Mucosa of descending colon (tissue), 3 donors: ENCODE measurements around the gene TGFB3. TPM values are rescaled to one million over a fixed set of nuclear protein-coding genes. Genes with fewer than 3 reads are reported as not detected.
A peak's percentile ranks its signal among the peaks of the same experiment; 100 is the strongest.

ENCODE experiments used
- ATAC-seq: fragments of 200-7000 bp; cut with Tn5 transposase; one replicate; pipeline ENCODE4 v1.9.1; 2020; ENCODE audit warnings: mild to moderate bottlenecking, moderate library complexity
- DNase-seq, 3 donors: peaks; one replicate each; pipeline ENCODE4 v3.0.0-alpha.2; 2020
- H3K36me3 ChIP-seq: fragments of 200-600 bp; one replicate; pipeline ENCODE4 v1.8.0; 2021; ENCODE audit warnings: low read depth, mild to moderate bottlenecking
- H3K4me1 ChIP-seq: fragments of 200-600 bp; one replicate; pipeline ENCODE4 v1.8.0; 2021; ENCODE audit warnings: low read depth, mild to moderate bottlenecking
- H3K4me3 ChIP-seq: fragments of 200-600 bp; one replicate; pipeline ENCODE4 v1.8.0; 2021; ENCODE audit warnings: mild to moderate bottlenecking
- H3K9me3 ChIP-seq: fragments of 200-600 bp; one replicate; pipeline ENCODE4 v1.8.0; 2021; ENCODE audit warnings: mild to moderate bottlenecking
- intact Hi-C, 2 donors: fragments of 100-400 bp; cut with DNase I in 1 of 2; cut with micrococcal nuclease in 1 of 2; formaldehyde crosslinking; loops; one replicate each; pipeline versions ENCODE4 v1.11.0 to v1.11.1; 2022; cut with DNase I, micrococcal nuclease
- total RNA-seq, 3 donors: library from RNA; stranded (reverse); fragmentation: NEBNext Ultra II Directional in 2 of 3; extraction: Animal tissue kit (Norgen Biotek cat#: 25700) in 2 of 3; gene quantifications; one replicate each; pipeline versions ENCODE4 v1.2.1 to v1.2.4, GENCODE V29; 2021 to 2023
- TF ChIP-seq, protein P1 (sequence below): fragments of 200-600 bp; IDR thresholded peaks from one replicate; pipeline ENCODE4 v1.8.0; 2022; ENCODE audit warnings: antibody characterized with exemption, mild to moderate bottlenecking
- donor health status: DM: no; HTN: no; CAD: no; lungs with moderate emphysema.
- donor health status: DM: no; HTN: no; CAD: no.
- donor health status: DM: no; HTN: yes; CAD: no.

TGFB3 gene
- total RNA-seq, 3 donors from 2014 or later, result 5.2 to 13.0 (median 5.7) TPM

DNA sequence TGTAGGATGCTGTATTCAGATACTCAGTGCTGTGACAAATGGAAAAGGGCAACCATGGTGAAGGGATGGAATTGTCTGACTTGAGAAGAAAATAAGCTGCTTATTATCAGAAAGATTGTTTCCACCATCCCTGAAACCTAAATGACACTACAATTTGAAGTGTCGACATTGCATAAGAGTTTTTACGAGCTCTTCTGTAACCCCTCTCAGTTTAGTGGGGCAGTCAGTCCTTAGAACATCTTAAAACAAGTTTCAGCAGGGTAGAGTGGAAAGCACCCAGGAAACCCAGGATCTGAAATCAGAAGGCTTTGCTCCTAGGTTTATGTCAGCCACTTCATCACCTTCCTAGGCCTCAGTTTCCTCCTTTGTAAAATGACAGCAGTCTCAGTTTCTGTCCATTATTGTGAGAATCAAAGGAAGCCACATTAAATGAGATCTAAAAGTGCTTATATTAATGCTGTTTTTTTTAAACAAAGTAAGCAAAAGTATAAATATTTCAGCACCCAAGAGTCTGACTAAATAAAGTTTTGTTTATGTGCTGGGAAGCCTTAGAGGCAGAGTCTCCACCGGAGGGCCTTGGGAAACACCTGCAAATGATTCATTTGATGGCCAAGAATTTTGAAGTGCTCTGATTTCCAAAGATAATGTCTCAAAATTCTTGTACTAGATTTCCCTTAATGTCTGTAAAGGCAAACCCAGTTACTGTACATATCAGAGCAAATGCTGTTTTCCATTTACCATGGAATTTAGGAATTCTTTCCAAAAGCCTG lies 5.6 kb upstream of the TGFB3 start:
- TF ChIP-seq, protein P1, sequence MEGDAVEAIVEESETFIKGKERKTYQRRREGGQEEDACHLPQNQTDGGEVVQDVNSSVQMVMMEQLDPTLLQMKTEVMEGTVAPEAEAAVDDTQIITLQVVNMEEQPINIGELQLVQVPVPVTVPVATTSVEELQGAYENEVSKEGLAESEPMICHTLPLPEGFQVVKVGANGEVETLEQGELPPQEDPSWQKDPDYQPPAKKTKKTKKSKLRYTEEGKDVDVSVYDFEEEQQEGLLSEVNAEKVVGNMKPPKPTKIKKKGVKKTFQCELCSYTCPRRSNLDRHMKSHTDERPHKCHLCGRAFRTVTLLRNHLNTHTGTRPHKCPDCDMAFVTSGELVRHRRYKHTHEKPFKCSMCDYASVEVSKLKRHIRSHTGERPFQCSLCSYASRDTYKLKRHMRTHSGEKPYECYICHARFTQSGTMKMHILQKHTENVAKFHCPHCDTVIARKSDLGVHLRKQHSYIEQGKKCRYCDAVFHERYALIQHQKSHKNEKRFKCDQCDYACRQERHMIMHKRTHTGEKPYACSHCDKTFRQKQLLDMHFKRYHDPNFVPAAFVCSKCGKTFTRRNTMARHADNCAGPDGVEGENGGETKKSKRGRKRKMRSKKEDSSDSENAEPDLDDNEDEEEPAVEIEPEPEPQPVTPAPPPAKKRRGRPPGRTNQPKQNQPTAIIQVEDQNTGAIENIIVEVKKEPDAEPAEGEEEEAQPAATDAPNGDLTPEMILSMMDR, result no peak
- DNase-seq (no peak), ATAC-seq (no peak)
- no peaks in the 10 kb centered on the region for H3K9me3 ChIP-seq
- intact Hi-C loops, result loop anchor here in 1 of 2 donors (10.0 kb wide), 1 partner anchor 283 kb away; no protein-coding TSS in a partner anchor
- no peaks in the 10 kb centered on the region for H3K36me3 ChIP-seq
- no peak overlapping the region for H3K4me3 ChIP-seq
- peaks cover 5% of the 10 kb centered on the region for H3K4me1 ChIP-seq

DNA sequence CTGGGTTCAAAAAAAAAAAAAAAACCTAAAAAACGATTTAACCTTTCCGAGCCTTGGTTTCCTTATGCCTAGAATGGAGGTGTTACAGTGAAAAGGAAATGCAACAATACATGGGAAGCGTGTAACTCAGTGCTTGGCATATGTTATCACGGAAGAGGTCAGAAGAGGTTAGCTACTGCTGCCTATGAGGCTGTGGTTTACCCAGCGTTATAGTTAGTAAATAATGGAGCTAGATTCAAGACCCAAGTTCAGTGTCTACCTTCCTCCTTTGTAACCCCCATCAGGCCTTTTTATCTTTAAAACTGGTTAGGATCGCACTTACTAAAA lies 4.6 kb upstream of the TGFB3 start:
- no peaks in the 10 kb centered on the region for H3K36me3 ChIP-seq
- no peak for DNase-seq
- no peak overlapping the region for H3K4me3 ChIP-seq
- peaks cover 5% of the 10 kb centered on the region for H3K4me1 ChIP-seq
- ATAC-seq, result no peak
- intact Hi-C loops, result loop anchor here in 1 of 2 donors (10.0 kb wide), 1 partner anchor 282 kb away; no protein-coding TSS in a partner anchor
- TF ChIP-seq, protein P1, result no peak
- H3K9me3 ChIP-seq, result no peaks in the 10 kb centered on the region

DNA sequence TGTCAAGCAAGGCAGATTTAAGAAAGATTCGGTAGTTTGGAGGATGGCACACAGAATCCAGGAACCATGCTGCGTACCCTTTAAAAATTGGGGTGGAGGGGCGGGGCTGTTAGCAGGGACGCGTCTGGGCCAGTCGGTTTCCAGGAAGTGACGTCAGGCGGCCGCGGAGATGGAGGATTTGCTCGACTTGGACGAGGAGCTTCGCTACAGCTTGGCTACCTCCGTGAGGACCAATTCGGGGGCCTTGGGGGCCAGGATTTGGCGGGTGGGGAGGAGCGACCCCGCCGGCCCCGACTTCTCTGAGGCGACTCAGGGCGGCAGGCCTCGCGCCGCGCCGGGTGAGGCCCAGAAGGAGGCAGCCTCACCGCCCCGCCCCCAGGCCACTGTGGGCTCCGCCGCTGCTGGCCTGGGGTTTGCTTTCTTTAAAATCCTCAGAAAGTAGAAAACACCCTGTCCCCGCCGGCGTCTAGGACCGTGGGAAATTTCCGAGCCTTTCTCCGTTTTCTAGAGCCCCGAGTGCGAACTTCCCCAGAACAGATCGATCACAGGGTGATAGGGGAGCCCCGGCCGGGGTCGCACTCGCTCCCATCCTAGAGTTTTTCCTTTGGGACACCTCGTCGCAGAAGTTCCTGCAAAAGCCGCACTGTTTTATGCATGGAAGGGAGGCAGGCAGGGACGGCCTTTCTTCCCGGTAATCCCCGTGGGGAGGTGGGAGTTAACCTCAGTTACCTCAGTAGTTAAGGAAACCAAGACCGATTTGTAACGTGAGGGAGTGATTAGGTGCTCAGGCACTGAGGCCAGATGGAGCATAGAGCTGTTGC lies 4.0 kb upstream of the TGFB3 start, which contains the start of gene IFT43:
TSS of gene IFT43 (plus strand) at position 146 of the 821 bp plus-strand sequence. CDS start at position 170, 24 bp downstream.
- intact Hi-C loops, result loop anchor here in 1 of 2 donors (10.0 kb wide), 1 partner anchor 281 kb away; no protein-coding TSS in a partner anchor
- peak within 1 kb of the TSS; percentile 71 for H3K4me3 ChIP-seq
- peak; percentile 71 for ATAC-seq
- peaks cover 5% of the 10 kb centered on the region for H3K4me1 ChIP-seq
- no peaks in the 10 kb centered on the region for H3K9me3 ChIP-seq
- peak; percentile 92 to 97 (median 95) for DNase-seq
- TF ChIP-seq, protein P1, result no peak
- no peaks in the 10 kb centered on the region for H3K36me3 ChIP-seq

DNA sequence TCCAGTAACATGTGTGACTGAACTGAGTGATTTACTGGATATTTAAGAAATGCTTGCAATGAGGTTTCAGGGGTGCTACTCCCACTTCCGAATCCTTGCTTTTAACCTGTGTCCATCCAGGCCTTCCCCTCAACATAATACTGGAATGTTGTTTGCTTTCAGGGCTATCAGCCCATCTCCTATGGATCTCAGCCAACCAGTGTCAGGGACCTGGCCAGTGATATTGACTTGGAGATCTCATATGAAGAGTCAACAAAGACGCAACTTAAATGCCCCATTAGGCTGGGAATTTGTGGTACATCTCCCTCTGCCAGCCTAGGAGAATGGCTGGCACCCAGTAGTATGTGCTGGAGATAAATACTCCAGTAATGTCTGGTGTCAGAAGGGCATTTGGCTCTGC lies 2.9 kb upstream of the TGFB3 start:
- H3K4me1 ChIP-seq, result peaks cover 5% of the 10 kb centered on the region
- TF ChIP-seq, protein P1, result no peak
- H3K9me3 ChIP-seq, result no peaks in the 10 kb centered on the region
- intact Hi-C loops, result loop anchor here (5.0 to 10.0 kb wide), 3 partner anchors 72 to 280 kb away; no protein-coding TSS in a partner anchor
- ATAC-seq, result no peak
- no peak overlapping the region for H3K4me3 ChIP-seq
- no peak for DNase-seq
- no peaks in the 10 kb centered on the region for H3K36me3 ChIP-seq

DNA sequence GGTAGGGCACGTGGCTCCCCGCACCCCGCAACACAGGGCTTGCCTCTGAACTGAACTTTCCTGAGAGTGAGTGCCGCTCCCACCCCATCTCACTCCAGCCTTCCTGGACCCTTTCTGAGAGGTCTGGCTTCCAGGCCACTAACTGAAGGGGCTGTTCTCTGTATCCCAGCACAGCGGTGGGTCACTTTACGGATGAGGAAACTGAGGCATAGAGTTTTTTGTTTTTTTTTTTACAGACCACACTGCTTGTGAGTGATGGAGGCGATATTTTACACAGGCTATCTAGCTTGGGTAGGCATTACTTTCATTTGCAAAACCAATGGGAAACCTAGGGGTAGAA lies 1.2 kb upstream of the TGFB3 start:
- intact Hi-C loops, result loop anchor here (5.0 to 10.0 kb wide), 3 partner anchors 71 to 278 kb away; no protein-coding TSS in a partner anchor
- H3K4me1 ChIP-seq, result peaks cover 5% of the 10 kb centered on the region
- H3K4me3 ChIP-seq, result no peak overlapping the region
- no peaks in the 10 kb centered on the region for H3K36me3 ChIP-seq
- no peaks in the 10 kb centered on the region for H3K9me3 ChIP-seq
- TF ChIP-seq, protein P1, result no peak
- no peak for ATAC-seq
- no peak for DNase-seq
